ENCODE measurements around the gene PDE4D. TPM values are rescaled to one million over a fixed set of nuclear protein-coding genes. Genes with fewer than 3 reads are reported as not detected.

The PDE4D gene
- total RNA-seq, 1 experiment from 2014 or later: 2.1 TPM

DNA sequence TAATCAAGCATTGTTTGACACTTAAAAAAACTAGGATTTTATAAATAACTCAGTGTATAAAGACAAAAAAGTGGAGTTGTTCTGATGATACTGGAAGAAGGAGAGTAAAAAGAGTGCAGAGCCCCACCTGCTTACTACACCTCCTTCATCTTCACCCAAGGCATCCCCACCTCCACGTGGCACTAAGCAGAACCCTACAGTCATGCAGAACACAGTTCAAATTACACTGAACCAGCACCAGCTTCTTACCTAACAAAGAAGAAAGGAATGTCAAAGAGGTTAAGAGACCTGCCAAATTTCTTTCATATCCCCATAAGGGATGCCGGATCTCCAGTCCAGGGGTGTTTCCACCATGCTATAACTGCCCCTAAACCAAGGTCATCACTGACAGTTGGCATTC is 55.5 kb downstream of the PDE4D start:
- no CpG with 5 or more reads among the region's 2 CpGs for WGBS (ENCODE audit: extremely low coverage, insufficient read length, low lambda C conversion rate)
- H3K9ac ChIP-seq (ENCODE audit: extremely low read depth, insufficient read length, low read length): no peak overlapping the region
- no peaks in the 10 kb centered on the region for H3K27me3 Mint-ChIP-seq (ENCODE audit: low read depth)

More for the DNA sequence above, 55.5 kb downstream of the PDE4D start:
- Mint-ChIP-seq H3K4me1 (peaks cover 2 to 7% of the 10 kb centered on the region in 2 experiments; a peak in 1 of 4 replicates), H3K36me3 (ENCODE audit: insufficient read depth in 1 of 3, low read depth in 3 of 3) (no peaks in the 10 kb centered on the region), H3K9me3 (no peaks in the 10 kb centered on the region), H3K27ac (no peak overlapping the region), H3K4me3 (no peak overlapping the region)
- no peak overlapping the region for H3K14ac ChIP-seq (ENCODE audit: insufficient read depth, low read length)
- no peak overlapping the region for H2AFZ ChIP-seq (ENCODE audit: low read length)
- no peak overlapping the region for H4K8ac ChIP-seq (replicated peaks; ENCODE audit: insufficient read length, low read depth, low read length)
- H3K23me2 ChIP-seq (ENCODE audit: insufficient read length, low read depth, low read length, poor library complexity, severe bottlenecking): no peaks in the 10 kb centered on the region
- no peak overlapping the region for H3K23ac ChIP-seq (ENCODE audit: insufficient read length, low read depth, low read length)
- no peak overlapping the region for H3K4ac ChIP-seq (ENCODE audit: low read depth, low read length)
- no peaks in the 10 kb centered on the region for H3K4me1 ChIP-seq (ENCODE audit: insufficient read depth, low read length)
- H4K91ac ChIP-seq (ENCODE audit: insufficient read length, low read depth, low read length): no peak overlapping the region
- no peak overlapping the region for H3K56ac ChIP-seq (ENCODE audit: insufficient read length, low read depth, low read length)
- no peak overlapping the region for H2BK12ac ChIP-seq (ENCODE audit: insufficient read length, low read depth, low read length)
- DNase-seq: no peak
- no peak overlapping the region for H3K18ac ChIP-seq (ENCODE audit: insufficient read length, low read depth, low read length)
- H3K4me2 ChIP-seq (ENCODE audit: insufficient read depth, insufficient read length, low read length): no peak overlapping the region
- no peak overlapping the region for H2BK5ac ChIP-seq (ENCODE audit: insufficient read length, low read length)
- H2AK5ac ChIP-seq (ENCODE audit: insufficient read length, low read length): no peak overlapping the region
- no peak overlapping the region for H3T11ph ChIP-seq (ENCODE audit: low read length)
- no peak overlapping the region for H2BK20ac ChIP-seq (ENCODE audit: low read depth, low read length, poor library complexity, severe bottlenecking)
- H4K20me1 ChIP-seq (ENCODE audit: control insufficient read depth, insufficient read depth, insufficient read length): no peaks in the 10 kb centered on the region
- no peaks in the 10 kb centered on the region for H3K79me2 ChIP-seq (ENCODE audit: insufficient read depth, low read length)
- H3K79me1 ChIP-seq (ENCODE audit: insufficient read depth, low read depth, low read length, poor library complexity, severe bottlenecking): no peaks in the 10 kb centered on the region
- H2BK15ac ChIP-seq (ENCODE audit: low read depth, low read length): no peak overlapping the region
- TF ChIP-seq, protein P1, sequence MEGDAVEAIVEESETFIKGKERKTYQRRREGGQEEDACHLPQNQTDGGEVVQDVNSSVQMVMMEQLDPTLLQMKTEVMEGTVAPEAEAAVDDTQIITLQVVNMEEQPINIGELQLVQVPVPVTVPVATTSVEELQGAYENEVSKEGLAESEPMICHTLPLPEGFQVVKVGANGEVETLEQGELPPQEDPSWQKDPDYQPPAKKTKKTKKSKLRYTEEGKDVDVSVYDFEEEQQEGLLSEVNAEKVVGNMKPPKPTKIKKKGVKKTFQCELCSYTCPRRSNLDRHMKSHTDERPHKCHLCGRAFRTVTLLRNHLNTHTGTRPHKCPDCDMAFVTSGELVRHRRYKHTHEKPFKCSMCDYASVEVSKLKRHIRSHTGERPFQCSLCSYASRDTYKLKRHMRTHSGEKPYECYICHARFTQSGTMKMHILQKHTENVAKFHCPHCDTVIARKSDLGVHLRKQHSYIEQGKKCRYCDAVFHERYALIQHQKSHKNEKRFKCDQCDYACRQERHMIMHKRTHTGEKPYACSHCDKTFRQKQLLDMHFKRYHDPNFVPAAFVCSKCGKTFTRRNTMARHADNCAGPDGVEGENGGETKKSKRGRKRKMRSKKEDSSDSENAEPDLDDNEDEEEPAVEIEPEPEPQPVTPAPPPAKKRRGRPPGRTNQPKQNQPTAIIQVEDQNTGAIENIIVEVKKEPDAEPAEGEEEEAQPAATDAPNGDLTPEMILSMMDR (conservative IDR thresholded peaks at IDR 0.05): no peak
- no peaks in the 10 kb centered on the region for H3K27me3 ChIP-seq (ENCODE audit: insufficient read depth, low read length)
- H2BK120ac ChIP-seq (ENCODE audit: low read depth, low read length, poor library complexity, severe bottlenecking): no peak overlapping the region
- H3K27ac ChIP-seq (ENCODE audit: insufficient read length, low read depth, low read length): no peak overlapping the region
- H4K5ac ChIP-seq (ENCODE audit: insufficient read length, low read depth, low read length): no peak overlapping the region
- no peaks in the 10 kb centered on the region for H3K9me3 ChIP-seq (ENCODE audit: control insufficient read depth, low read depth, low read length)
